ENCODE measurements around the gene CBX1. TPM values are rescaled to one million over a fixed set of nuclear protein-coding genes. Genes with fewer than 3 reads are reported as not detected.
"Not testable (repeated sequence)": the region's sequence is repeated elsewhere in the genome, so short reads cannot be mapped to it uniquely, and the experiment has no call there.

CBX1 gene
- polyA plus RNA-seq, 3 donors, result 204 to 213 (median 212) TPM

DNA sequence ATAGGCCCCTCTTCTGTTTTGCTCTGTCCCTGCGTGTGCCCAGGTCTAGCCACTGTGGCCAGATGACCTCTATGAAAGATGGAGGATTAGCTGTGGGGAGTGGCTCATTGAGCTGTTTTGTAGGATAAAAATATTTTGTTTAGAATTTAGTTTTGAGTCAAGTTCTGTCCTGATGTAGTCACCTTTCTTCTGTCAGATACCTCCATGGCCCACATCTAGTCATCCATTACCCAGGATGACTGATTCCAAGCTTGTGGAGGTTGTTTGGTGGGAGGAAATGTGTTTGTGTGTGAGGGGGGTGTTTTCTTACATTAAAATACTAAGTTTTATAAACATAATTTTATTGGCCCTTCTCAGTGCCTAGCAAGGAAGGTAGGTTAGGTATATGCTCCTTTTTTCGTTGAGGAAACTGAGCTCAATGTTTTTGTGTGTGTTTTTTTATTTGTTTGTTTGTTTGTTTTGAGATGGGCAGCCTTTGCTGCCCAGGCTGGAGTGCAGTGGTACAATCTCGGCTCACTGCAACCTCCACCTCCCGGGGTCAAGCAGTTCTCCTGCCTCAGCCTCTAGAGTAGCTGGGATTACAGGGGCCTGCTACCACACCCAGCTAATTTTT is 22.6 kb upstream of the CBX1 start:
- no peak for DNase-seq (ENCODE audit: low read depth in 3 of 3, low spot score in 2 of 3)

DNA sequence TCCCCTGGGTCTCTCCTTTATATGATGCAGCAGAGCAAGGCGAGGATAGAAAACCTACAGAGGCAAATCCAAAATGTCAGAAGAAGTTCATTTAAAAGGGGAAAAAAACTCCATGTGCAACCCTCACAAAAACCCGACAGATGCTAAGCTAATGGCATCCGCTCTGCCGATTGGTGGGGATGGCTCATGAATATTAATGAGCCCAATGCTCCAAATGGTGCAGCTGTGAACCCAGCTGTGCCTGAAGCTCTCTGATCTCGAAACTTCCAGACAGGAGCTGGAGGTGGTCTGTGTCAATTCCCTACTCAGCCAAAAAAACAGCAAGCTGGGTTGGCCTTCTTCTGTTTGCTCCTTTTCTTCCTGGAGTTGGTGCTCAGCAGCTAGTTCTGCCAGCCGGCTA is 21.8 kb upstream of the CBX1 start:
- DNase-seq (ENCODE audit: low read depth in 3 of 3, low spot score in 2 of 3), result no peak

DNA sequence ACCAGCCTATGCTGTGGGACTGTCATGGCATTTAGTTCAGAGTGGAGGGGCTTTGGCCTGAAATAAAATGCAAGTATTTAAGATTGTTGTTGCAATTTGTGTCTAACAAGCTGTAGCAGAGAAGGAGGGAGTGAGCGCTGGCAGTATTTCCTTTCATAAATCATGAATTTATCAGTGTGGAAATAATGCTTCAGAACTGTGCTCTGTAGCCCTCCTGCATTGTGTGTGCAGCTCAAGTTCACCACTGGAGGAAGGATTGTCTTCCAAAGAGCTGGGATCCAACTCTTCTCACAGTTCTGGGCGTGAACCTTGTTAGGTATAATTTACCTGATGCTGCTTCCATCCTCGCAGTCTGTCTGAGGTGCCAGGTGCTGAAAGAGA is 21.4 kb upstream of the CBX1 start:
- DNase-seq (ENCODE audit: low read depth in 3 of 3, low spot score in 2 of 3), result no peak

DNA sequence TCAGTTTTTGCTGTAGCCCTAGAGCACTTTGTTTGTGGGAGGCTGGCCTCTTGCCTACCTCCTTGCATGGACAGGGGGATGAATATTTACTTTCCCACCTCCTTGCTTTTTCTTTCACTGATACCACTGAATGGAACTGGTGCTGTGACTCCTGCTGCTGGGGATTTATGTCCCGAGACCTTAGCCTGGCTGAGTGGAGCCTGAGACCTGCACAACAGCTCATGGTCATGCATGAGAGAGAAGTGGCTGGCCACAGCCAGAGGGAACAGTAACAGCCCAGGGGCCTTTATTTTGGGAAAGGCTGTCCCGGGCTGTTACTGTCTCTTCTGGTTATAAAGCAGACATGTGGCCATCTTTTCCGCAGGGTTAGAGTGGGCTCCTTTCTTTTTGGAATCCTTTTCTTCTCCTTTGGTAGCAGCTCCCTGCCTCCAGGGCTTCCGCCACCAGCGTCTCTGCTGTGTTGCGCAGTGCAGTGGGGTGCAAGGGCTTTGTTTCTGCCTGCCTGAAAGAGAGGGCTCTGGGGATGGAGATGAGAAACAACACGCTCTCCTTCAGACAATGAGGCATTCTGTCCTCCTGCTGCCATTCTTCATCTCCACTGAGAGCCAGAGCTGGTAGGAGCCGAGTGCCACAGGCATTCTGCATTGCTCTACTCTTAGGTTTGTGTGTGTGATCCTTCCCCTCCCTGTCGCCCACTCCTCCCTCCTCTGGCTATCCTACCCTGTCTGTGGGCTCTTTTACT is 20.8 kb upstream of the CBX1 start:
- no peak for DNase-seq (ENCODE audit: low read depth in 3 of 3, low spot score in 2 of 3)

DNA sequence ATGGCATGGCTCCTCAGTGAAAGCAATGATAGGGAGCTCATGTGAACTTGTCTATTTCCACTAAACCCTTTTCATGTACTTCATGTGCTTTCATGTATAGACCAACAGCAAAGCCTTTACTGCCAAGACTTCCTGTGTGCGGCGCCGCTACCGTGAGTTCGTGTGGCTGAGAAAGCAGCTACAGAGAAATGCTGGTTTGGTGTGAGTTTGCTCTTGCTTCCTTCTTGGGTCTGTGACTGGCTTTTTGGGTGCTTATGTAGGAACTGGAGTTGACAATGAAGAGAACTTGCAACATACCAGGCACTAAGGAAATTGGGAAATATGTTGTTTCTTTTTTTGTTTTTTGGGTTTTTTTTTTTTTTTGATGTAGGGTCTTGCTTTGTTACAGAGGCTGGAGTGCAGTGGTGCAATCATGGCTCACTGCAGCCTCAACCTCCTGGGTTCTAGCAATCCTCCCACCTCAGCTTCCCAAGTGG is 12.0 kb upstream of the CBX1 start:
- no peak for DNase-seq (ENCODE audit: low read depth in 3 of 3, low spot score in 2 of 3)

DNA sequence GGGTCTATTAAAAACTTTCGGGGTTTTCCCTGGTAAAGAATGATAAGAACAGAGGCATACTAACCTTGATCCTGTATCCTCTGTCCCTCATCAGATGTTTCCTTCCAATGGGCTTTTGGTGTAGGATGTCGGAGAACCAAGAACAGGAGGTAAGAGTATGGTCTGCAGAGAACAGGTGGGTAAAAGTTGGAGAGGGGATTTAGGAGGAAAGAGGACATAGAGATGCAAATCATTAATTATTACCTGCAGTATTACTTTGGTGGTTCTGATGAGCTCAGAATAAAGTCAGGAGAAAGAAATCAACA is 10.6 kb upstream of the CBX1 start:
- no peak for DNase-seq (ENCODE audit: low read depth in 3 of 3, low spot score in 2 of 3)

DNA sequence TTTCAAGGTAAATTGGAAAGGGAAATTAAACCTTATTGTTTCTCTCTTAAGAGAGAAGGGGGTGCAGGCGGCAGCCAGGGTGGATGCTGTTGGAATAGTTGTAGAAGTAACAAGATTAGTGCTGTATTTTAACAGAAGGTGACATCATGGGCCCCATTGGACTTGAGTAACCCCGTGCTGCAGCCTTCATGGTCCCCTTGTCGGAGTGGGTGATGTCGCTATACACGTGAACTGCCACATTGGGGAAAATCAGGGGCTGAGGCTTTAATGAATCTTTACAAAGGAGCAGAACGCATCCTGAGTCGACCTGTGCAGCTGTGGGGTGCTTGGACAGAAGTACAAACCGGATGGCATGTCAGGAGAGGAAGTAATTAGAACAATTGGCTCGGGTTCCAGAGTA is 9.5 kb upstream of the CBX1 start:
- no peak for DNase-seq (ENCODE audit: low read depth in 3 of 3, low spot score in 2 of 3)

DNA sequence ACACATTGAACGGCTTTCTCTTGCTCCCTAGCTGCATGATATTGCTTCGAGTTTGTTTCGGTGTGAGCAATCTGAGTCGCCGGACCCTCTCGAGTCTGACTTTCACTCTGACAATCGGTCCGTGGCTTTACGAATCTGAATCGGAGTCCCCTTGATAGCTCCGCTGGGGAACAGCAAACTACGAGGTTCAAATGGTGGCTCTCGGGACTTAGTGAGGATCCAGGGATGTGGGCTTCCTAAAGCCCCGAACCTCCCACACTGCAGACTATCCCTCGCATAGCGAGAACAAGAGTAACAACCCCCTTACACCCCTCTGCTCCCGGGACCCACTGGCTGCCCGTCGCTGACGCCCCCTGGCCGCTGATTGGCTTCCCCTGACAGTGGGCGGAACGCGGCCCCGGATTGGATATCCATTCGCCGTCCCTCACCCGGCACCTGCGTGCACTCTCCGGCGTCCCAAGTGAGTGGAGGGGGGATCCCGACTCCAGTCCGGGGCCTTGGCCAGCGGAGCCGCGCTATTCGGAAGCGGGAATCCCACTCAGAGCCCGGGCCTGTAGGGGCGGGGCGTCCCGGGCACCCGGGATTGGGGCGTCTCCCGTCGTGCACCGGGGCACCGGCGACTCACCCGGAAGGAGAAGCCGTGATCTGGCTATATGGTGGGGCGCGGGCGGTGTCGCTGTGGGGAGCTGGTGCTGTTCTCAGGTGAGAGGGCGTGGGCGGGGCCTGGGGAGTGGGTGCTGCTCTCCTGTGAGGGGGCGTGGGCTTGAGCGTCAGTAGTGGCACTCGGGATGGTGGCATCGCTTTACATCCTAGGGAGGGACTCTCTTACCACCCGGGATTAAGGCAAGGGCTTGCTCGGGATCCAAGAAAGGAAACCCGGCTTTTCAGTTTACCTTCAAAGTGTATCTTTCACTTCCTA is 6.1 kb upstream of the CBX1 start, which contains the start of gene SNX11:
TSS of gene SNX11 (plus strand) at position 630 of the 919 bp plus-strand sequence. CDS start 4,278 bp downstream, outside the sequence.
- DNase-seq (ENCODE audit: low read depth in 3 of 3, low spot score in 2 of 3), result peak in 2 of 3 donors; percentile 77 to 87

DNA sequence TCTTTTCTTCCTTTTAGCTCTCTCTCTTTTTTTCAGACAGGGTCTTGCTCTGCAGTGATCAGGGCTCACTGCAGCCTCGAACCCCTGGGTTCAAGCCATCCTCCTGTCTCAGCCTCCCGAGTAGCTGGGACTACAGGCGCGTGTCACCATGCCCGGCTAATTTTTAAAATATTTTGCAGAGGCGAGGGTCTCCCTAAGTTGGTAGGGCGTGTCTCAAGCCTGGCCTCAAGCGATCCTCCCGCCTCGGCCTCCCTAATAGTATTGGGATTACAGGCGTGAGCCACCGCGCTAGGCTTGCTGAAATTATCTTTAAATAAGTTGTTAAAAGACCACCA is 5.5 kb upstream of the CBX1 start:
- DNase-seq (ENCODE audit: low read depth in 3 of 3, low spot score in 2 of 3), result no peak

DNA sequence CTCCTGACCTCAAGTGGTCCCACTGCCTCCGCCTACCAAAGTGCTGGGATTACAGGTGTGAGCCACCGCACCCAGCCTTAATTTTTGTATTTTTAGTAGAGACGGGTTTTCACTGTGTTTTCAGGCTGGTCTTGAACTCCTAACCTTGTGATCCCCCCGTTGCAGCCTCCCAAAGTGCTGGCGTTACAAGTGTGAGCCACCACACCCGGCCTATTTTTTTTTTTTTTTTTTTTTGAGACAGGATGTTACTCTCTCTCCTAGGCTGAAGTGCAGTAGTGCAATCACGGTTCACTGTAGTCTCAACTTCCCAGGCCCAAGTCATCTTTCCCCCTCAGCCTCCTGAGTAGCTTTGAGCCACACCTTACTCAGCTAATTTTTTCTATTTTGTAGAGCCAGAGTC is 3.2 kb upstream of the CBX1 start:
- no peak for DNase-seq (ENCODE audit: low read depth in 3 of 3, low spot score in 2 of 3)

DNA sequence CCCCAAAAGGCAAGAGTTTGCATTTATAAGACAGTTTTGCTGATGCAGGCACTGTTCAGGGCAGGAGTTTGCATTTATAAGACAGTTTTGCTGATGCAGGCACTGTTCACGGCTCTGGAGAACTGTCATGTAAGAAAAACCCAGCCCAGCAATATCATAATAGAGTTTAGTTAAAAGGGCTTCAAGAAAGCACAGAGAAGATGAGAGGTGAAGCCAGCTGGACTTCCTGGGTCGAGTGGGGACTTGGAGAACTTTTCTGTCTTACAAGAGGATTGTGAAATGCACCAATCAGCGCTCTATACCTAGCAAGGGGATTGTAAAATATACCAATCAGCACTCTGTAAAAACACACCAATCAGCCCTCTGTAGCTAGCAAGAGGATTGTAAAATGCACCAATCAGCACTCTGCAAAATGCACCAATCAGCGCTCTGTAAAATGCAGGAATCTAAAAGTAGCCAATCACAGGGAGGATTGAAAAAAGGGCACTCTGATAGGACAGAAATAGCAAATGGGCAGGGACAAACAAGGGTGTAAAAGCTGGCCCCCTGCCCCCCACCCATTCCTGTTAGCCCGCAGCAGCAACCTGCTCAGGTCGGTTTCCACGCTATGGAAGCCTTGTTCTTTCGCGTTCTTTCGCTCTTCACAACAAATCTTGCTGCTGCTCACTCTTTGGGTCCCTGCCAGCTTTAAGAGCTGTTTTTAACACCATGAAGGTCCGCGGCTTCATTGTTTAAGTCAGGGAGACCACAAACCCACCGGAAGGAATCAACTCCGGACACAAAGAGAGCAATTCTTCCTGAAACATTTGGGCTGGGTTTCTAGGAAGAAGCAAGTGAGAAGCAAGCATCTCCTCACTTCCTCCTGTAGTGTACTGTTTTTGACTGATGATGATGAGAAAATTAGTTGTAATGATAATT is 1.8 kb upstream of the CBX1 start:
- DNase-seq (ENCODE audit: low read depth in 3 of 3, low spot score in 2 of 3), result no peak

DNA sequence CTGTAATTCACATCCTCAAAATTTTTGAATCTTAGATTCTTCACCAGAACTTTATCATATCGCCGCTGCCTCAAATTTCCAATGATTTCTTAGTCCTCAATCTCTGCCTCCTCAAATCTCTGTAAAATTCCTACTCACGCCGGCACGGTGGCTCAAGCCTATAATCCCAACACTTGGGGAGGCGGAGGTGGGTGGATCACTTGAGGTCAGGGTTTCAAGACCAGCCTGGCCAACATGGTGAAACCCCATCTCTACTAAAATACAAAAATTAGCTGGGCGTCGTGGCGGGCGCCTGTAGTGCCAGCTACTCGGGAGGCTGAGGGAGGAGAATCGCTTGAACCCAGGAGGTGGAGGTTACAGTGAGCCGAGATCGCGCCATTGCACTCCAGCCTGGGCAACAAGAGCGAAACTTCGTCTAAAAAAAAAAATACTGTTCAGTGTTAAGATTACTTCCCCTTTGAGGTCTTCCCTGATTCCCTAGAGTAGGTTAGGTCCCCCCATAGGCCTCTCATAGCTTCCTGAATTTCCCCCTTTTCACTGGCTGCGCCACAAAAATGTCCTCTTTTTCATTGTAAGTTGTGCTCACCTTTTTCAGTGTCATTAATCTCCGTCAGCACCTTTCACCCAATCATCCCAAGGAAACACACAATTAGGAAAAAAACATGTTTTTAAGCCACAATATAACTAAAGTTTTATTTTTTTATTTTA is 919 bp upstream of the CBX1 start:
- DNase-seq (ENCODE audit: low read depth in 3 of 3, low spot score in 2 of 3), result no peak

DNA sequence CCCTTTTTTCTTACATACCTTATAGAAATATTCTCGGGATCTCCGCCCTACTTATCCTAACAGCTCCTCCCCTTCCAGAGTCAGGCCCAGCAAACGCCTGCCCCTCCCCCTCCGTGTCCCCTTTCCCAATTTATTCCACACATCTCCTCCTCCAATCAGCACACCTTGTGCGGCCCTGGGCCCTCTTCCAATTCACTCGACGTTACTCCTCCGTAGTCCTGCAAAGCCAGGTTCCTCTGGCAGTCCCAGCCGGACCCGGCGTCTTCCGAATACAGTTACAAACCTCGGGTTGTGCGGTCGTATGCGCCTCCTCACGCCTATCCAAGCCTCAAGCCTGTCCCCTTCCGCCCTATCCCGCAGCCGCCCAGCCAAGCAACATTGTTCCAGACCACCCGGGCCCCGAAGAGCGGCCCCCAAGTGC is 677 bp downstream of the CBX1 start:
- no peak for DNase-seq (ENCODE audit: low read depth in 3 of 3, low spot score in 2 of 3)

DNA sequence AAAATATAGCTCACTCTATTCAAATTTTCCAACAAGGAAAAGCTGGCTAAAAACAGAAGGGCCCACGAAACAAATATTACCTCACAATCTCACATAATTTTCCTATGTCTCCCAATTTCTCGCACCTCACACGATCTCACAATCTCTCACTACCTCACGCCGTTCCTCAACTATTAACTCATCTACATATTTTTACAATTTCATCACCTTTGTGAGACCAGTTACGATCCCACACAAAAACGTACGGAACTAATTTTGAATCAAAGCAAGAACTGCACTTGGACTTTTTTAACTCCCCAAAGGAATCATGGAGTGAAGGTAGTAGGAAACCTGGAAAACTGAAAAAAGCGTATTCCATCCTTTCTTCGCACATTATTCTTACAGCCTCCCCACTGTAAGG is 1.1 kb downstream of the CBX1 start:
- DNase-seq (ENCODE audit: low read depth in 3 of 3, low spot score in 2 of 3), result no peak

DNA sequence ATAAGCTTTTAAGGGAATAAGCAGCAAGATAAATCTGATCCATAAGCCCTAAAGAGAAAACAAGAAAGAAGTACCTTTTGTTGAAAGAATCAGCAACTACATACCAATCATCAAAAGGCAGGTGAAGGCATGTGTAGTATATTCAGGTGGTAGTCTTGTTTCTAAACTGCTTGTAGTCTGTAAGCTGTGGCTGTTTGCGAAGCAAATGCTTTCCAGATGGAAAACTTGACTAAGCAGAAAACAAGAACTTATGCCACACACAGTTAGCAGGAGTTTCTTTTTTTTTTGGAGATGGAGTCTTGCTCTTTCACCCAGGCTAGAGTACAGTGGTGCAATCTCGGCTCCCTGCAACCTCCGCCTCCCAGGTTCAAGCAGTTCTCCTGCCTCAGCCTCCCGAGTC is 5.7 kb downstream of the CBX1 start:
- no peak for DNase-seq (ENCODE audit: low read depth in 3 of 3, low spot score in 2 of 3)

DNA sequence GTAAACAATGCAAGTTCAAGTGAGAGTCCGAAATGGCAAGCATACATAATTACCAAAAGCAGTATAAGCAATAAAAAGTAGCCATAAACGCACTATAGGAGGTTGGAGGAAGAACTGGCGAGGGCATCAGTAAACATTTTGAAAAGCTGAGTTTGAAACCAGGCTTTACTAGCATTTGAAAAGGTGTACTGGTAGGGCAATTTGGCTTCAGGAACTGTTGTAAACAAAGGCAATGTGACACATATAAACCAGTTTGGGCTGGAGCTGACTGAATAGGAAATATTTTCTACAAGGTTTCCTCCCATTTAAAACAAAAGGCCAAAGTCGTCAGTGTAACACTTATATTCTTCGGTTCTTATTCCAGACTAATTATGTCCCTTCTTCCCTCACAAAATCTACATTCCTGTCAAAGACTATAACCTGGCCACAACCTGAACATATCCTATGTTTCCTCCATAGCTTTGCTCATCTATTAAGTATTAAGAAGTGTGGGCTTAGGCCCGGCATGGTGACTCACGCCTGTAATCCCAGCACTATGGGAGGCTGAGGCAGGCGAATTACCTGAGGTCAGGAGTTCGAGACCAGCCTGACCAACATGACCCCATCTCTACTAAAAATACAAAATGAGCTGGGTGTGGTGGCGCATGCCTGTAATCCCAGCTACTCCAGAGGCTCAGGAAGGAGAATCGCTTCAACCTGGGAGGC is 7.8 kb downstream of the CBX1 start:
- DNase-seq (ENCODE audit: low read depth in 3 of 3, low spot score in 2 of 3), result no peak

DNA sequence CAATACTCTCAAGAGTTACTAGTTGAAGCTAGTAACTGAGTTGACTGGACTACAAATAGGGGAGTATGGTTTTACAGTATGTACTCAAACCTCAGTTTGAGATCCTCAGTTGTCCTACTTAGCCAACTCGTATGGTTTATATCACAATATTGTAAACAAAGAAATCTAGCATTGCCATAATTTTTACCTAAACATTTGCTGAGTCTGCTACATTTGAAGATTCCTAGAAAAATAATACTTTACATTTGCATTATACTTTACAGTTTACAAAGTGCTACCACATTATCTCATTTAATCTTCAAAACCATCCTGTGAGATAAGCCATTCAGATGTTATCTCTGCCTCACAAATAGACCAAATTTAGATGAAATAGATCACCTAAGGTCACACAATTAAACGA is 16.3 kb downstream of the CBX1 start:
- no peak for DNase-seq (ENCODE audit: low read depth in 3 of 3, low spot score in 2 of 3)

DNA sequence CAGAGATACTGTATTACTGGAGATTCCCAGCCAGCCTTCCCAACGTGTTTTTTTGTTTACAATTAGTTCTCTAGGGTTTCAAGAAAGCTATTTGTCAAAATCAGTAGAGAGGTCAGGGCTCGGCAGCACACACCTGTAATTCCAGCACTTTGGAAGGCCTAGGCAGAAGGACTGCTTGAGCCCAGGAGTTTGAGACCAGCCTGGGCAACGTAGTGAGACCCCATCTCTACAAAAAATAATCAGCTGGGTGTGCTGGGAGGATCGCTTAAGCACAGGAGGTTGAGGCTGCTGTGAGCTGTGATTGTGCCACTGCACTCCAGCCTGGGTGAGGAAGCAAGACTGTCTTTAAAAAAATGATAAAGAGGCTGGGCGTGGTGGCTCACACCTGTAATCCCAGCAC is 19.4 kb downstream of the CBX1 start:
- no peak for DNase-seq (ENCODE audit: low read depth in 3 of 3, low spot score in 2 of 3)

DNA sequence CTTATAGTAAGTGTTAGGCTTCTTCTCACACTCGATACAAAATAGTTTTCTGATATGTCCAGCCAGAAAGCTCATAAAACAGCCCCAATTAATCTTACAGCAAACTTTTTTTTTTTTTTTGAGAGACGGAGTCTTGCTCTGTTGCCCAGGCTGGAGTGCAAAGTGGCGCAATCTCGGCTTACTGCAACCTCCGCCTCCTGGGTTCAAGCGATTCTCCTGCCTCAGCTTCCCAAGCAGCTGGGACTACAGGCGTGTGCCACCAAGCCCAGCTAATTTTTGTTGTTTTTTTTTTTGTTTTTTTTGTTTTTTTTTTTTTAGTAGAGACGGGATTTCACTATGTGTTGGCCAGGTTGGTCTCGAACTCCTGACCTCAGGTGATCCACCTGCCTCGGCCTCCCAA is 24.1 kb downstream of the CBX1 start:
- not testable (repeated sequence) for DNase-seq (ENCODE audit: low read depth in 3 of 3, low spot score in 2 of 3)
